ENCODE data around the gene NFE2L2.
"Not testable (repeated sequence)": the region's sequence is repeated elsewhere in the genome, so short reads cannot be mapped to it uniquely, and the experiment has no call there.

The NFE2L2 gene

DNA sequence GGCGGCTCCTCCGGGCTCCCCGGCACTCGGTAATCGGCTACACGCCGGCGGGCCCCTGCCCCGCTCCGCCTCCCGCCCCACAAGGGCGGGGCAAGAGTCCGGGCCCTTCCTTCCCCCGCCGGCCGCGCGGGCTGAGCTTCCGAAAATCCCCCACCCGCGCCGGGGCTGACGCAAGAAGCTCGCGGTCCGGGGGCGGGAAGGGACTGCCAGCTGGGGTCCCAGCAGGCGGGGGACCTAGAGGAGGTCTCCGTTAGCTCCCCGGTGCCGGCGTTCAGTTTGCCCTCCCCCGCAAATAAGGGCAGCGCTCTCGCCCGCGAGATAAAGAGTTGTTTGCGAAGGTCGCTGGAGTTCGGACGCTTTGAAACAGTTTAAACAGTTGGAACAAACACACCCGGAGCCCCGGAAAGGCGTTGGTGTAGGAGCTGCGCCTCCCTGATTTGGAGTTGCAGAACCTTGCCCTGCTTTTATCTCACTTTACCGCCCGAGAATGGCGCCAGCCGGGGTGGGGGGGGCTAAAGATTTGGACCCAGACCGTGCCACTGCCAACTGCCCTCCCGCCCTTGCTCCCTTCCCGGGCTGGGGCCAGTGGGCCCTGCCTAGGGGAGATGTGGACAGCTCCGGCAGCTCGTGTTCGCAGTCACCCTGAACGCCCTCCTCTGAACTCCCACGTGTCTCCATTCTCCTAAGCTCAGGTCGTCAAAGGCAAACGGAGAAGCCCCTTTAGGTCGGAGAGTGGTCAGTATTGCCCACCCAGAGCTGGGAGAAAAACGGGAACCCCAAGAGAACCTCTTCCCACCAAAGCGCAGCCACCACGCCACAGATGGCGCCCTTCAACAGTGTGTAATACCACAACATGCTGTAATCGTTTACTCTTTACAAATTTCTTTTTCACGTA lies at the start of gene NFE2L2:
Gene NFE2L2, minus strand, starts transcription at position 35 of the 895 bp plus-strand sequence. CDS start 151 bp downstream, outside the sequence.
- DNase-seq, result peak; percentile 93

DNA sequence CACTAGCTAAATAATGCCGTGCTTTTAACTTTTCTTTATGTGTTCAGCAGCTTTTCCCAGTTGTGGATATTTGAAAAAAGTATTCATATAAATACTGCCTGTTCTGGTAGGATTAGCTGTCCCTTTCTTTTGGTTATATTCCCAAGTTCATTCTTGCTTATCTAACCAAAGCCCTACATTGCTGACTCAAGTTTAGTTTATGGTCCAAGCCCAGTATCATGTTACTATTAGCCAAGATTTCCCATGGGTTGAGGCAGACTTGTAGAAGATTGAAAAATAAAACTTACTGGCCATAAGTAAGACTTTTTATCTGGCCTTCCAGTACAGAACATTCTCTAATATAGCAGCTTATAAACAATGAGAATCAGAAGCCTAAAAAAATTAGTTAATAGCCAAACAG lies 49.7 kb upstream of the NFE2L2 start:
- no peak for DNase-seq

DNA sequence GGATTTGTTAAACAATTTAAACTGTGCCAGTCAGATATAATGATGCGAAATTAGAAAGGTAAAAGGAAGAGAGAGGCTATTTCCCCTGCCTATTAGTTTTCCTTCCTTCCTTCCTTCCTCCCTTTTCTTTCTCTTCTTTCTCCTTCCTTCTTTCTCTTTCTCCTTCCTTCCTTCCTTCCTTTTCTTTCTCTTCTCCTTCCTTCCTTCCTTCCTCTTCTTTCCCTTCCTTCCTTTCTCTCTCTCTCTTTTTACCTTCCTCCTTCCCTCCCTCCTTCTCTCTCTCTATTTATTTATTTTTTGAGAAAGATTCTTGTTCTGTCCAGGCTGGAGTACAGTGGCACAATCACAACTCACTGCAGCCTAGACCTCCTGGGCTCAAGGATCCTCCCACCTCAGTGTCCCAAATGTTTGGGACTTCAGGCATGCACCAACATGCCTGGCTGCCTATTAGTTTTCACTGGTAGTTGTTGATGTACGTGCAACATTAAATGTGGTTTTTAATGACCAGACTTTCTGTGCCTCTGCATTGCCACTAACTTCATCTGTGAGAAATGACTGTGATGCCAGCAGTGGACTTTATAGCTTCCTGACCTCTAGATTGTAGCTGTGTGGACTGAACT lies 48.7 kb upstream of the NFE2L2 start:
- DNase-seq, result no peak

DNA sequence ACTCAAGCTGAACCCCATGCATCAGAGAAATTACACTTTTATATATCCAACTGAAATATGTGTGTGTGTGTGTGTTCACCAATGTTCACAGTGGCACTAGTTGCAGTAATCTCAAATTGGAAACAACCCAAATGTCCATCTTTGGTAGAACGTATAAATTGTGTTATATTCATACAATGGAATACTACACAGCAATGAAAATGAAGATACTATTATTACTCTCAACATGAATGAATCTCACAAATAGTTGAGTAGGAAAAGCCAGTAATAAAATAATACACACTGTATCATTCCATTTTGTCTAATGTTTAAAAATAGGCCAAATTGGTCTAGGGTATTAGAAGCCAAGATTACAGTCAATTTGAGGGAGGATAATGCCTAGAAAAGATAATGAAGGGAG lies 48.0 kb upstream of the NFE2L2 start:
- no peak for DNase-seq

DNA sequence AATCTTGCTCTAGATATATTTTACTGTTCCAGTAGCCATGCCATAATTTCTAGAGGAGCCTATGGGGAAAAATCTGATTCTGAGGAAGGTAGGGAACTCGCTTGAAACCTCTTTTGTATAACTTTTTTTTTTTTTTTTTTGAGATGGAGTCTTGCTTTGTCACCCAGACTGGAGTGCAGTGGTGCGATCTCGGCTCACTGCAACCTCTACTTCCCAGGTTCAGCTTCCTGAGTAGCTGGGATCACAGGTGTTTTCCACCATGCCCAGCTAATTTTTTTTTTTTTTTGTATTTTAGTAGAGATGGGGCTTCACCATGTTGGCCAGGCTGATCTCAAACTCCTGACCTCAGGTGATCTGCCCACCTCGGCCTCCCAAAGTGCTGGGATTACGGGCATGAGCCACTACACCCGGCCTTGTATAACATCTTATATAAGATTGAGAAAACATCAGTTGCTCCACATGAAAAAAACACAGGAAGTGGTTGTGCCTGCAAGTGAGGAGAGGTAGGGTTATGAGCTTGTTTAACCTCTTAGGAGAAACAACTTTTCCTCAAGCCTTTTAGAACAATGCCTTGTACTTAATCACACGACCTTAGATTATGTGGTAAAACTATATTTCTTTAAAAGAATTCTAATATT lies 45.3 kb upstream of the NFE2L2 start:
- not testable (repeated sequence) for DNase-seq

DNA sequence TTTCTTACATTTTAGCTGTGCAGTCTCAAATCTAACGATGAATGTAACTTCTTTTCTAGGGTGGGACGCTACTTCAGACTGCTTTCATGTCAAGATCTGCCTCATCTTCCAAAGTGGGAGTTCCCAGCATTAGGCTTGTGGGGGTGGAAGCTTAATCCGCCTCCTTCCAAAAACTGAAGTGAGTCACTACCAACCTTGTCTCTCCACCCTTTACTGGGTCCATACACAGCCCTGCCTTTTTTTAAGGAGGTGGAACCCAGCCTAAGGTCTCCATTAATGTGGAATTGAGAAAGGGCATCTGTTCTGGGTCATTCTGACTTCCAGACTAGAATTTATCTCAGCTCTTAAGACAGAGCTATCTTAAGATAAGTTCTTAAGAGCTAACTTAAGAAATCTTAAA lies 42.0 kb upstream of the NFE2L2 start:
- DNase-seq, result no peak

DNA sequence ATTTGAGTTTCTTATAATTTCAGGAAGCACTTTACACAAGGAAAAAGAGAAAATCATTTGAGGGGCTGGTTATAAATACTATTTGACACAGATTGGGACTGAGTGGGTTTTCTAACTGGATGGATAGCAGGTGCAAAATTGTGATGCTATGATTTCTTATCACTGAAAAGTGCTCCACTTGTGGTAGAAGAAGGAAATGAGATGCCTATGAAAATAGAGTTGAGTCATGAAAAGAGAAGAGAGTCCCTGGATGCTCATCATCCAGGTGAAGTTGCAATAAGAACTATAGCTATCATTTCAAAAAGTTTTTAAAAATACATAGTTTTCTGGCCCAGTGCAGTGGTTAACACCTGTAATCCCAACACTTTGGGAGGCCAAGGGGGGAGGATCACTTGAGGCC lies 39.4 kb upstream of the NFE2L2 start:
- DNase-seq, result no peak

DNA sequence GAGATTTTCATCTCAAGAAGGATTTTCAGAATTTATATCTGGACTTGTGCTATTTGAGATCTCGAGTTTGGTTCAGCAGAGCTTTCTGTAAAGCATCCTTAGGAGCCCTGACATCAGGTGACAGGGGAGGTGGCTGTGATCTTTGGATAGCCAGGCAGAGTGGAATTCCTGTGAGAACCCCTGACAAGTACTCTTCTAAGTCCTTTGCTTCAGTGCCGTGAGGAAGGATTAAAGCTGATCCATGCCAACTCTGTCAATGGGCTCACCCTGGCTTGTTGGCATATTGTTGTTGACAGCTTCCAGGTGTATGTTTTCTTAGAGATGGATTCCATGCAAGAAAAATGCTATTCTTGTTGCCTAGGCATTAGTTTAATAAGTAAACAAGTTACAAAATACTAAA lies 38.0 kb upstream of the NFE2L2 start:
- no peak for DNase-seq

DNA sequence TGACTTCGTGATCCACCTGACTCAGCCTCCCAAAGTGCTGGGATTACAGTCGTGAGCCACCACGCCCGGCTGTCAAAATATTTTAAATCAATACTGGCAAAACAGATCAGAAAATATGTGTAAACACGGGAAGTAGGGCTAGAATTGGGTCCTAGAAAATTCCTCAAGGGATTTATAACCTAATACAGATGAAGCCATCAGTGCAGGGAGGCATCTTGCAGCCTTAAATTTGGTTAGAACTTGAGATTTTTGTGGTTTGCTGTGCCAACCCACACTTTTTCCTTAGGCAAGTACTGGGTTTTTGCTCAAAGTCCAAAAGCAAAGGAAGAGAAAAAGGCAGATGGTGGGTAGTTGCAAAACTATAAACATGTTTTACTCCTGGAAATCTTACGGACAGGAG lies 33.7 kb upstream of the NFE2L2 start:
- no peak for DNase-seq

DNA sequence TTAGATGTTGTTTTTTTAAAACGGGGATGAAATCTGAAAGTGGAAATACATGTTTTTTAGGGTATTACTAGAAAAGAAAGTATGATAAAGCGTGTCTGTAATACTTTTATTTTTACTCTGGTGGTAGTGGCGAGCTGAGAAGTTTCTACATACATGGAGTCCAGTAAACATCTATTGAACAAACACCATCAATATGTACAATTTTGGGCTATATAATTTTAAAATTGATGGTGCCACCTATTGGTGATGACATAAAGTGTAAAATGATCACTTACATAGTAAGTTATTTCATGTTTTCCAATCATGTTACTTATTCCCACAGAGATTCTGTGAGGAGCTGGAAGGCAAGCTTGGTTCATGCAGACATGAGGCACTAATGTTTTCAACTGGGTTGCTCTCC lies 31.5 kb upstream of the NFE2L2 start:
- DNase-seq, result no peak

DNA sequence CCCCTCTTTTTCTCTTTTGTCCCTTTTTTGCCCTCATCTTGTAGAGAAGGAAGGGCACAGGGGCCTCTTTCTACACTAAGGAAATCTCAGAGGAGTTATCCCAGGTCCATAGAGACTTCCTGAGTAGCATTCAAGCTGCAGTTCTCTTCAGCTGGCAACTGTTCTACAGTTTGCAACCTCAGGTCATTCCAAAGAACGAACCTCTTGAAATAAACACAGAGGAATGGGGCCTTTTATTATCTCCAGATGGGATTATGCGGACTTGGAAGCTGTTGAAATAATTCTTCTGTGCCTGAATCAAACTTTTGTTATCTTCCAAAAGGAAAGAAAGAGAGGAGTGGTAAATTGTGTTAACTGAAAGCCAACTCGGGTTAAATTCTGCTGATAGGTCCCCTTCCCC lies 31.0 kb upstream of the NFE2L2 start:
- DNase-seq, result no peak

DNA sequence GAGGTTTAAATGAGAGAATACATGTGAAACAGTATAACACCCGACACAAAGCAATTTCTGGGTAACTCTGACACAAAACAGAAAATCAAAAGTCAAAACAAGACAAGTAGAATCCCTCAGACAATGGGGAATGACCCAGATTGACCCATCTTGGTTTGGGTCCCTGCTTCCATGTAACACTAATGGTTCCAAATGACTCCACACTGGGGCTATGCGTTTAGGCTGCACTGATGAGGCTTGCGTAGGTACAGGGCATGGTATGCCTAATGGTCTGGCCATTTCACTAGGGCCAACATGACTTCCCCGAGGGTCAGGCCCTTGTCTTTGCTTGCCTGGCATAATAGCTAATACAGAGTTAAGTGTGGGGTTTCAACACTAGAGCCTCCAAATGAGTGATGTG lies 27.2 kb upstream of the NFE2L2 start:
- no peak for DNase-seq

DNA sequence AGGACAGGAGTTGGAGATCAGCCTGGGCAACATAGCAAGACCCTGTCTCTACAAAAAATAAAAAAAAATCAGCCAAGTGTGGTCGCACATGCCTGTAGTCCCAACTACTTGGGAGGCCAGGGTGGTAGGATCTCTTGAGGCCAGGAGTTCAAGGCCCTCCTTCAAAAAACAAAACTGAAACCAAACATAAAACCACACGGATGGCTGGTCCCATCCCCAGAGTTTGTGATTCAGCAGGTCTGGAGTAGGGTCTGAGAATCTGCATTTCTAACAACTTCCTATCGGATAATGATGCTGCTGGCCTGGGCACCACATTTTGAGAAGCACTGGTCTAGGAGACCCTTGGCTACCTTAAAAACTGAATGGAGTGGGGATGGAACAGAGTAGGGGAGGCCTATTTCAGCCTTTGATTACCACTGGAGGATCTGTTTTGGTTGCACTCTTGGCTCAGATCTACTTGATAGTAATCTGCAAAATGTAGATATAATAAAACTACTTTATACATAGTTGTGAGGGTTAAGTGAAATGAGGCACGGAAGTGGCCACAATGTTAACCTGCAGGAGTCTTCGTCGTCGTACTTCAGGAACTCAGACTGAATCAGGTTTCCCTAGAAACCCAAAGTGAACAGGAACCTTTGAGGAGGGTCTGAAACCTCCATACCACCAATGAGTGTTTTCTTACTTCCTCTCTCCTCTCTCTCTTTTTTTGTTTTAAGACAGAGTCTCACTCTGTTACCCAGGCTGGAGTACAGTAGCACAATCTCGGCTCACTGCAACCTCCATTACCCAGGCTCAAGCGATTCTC lies 25.5 kb upstream of the NFE2L2 start:
- no peak for DNase-seq

DNA sequence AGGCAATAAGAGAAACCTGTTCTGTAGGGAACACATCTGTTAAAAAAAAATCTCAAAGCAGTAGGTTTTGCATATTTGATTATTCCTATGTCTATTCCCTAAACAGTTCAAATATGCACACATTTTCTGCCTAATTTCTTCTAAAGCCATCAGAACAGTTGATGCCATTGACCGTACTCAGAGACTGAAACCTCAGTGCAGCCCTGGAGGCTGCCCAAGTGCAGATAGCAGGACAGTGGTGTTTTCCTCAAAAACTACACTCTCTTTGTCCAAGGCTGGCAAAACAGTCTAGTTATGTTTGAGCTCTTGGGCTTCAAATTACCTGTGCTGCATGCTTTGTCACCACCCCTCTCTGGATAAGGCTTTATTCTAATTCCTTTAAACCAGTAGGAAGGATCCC lies 23.3 kb upstream of the NFE2L2 start:
- no peak for DNase-seq

DNA sequence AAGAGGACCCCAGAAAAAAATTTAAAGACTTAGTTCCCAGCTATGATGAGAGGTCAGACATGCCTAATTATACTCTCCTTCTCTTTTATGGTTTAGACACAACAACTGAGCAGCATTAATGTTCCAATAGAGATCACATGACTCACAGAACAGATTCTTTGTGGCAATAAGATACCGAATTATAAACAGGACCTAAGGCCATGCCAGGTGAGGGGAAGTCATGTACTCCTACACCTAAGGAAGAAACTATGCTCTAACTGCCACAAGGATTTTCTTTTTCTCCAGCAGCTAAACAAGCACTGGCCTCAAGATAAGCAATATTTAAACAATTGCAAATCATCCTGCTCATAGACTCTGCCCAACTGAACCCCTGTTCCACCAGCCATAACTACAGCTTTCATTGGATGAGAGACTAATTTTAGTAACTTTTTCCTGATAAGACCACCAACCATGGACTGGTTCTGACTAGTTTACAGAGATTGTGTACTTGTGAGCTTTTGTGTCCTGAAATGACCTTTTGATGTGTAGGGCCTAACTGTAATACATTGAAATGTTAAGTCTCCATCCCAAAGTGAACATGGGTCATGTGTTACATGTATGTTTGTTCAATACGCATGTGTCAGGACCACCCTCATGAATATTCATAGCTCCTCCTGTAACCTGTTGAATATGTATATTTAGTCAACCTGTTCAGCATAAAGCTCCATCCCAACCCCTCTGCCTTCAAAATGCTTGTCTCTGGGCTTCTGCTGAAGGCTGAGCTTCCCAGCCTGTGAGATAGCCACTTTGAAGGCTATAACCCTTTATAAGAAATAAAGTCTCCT lies 21.6 kb upstream of the NFE2L2 start:
- DNase-seq, result no peak

DNA sequence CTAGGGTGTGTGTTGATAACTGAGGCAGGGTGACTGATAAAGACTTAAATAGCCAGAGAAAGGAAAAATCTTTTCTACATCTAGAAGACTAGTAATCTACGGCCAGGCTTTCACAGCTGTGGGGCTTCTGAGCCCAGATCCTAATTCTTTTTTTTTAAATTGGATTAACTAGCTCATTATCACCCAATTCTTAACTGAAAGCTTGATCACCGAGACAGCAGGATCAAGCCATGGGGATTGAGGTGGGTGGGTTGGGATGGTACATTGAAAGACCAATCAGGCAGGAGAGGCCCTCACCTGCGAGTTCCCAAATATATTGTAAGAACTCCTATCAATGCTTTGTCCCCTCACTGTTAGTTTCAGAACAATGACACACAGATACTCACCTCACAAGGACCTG lies 20.0 kb upstream of the NFE2L2 start:
- DNase-seq, result no peak

DNA sequence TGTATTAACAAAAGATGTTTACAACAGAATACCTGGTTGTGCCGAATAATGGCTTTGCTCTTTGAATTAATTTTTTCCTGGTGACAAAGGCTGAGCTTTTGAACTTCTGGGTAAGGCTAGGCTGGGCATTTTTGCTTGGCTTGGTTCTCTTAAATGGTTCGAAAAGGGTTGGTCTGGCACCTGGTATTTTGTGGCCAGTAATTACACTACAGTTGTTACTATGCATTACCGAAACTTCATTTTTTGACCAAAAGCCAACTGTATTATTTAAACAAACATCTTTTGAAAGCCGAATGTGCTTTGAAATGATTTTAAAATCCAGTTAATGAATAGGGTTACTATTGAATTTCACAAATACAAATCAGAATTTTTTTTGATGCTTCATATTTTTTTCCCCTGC lies 19.4 kb upstream of the NFE2L2 start:
- no peak for DNase-seq

DNA sequence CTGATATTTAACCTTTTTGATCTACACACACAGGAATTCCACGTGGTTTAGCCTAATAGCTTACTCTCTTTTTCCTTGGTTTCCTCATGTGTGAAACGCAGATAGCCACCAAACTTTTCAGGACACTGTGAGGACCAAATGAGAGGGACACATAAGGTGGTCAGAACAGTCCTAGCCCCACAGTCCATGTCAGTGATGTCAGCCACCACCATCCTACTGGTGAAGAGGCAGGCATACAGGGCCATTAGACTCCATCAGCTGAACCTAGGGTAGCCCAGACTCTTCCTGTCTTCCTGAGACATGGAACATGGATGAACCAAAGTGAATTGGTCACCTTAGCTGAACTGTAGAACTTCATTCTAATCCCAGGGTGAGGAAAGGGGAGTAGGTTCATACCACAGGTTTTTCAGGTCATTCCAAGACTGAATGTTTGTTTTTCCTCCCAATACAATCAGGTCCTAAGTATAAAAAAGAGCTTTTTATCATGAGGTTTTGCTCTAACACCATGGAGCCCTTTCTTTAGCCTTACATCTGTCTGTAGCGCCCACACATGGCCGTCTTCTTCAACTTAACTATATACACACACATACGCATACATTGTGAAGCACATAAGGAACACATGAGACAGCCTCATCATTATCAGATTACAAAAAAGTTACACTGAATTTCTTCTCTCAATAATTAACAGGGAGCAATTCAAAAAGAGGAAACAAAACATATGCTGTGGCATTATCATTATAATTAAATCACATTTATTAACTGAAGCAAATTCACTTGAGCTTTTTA lies 18.5 kb upstream of the NFE2L2 start:
- no peak for DNase-seq

DNA sequence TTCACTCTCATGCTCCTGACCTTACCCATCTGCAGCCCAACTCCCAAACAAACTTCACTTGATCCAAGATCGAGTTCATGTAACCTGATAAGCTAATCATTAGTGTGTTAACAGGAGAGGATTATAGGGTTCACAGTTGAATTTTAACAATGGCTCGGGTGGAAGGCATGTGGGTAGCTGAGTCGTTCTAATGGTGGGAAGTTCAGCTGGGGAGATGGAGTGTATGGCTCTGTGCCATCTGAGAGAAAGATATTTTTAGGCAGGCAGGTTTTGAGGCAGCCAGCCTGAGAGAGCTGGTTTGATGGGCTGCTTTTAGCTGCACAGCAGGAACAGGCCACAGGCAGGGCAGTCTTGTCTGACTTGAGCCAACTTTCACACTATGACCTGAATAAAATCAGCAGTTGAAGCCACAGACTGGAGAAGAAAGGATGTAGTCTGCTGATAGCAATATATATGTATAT lies 17.7 kb upstream of the NFE2L2 start:
- no peak for DNase-seq

DNA sequence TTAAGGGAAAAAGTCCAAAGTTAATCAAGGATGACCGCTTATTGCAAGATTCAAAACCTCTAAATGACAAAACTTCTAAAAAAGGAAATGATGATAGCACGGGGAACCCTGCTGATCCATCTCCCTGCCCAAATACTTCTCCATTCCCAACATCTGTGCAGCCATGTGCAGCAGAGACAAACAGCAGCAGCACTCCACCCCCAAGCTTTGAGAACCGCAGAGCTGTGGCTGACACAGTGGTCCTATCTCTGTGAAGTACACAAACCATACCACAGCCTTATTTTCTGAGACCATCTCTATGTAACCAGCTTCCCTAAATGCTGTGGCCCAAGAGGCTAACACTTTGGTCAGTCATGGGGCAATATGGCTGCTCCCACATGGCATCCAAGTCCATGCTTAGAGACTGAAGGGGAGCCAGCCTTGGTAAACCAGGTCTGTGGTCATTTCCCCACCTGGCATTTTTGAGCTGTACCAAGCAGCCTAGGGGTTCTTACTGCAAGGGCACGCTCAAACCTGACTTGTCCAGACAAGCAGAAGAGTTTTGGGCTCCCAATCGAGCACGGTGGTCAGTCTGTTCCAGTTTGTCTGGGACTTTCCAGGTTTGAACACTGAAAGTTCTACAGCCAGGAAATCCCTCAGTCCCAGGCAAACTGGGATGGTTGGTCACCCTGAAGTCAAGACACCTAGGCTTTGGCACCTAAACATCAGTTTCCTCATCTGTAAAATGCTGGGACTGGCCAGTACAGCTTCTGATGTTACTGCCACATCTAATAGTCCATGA lies 17.1 kb upstream of the NFE2L2 start:
- no peak for DNase-seq

DNA sequence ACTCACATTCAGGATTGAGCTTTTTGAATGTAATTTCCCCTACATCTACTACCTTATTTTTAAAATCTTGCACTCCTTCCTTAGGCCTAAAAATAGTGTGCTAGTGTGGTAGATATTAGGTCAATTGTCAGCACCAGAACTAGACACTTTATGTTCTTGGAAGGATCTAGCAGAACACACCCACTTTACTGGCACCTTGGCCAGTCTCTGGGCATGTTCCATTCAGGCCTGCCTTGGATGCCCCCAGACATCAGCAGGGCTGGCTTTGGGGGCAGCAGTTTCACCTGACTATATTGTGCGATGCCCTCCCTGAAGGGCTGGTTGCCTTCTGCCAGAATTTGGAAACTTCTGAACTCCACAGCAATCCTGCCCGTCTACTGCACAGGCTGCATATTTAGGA lies 15.3 kb upstream of the NFE2L2 start:
- DNase-seq, result no peak

All from NCI-H2171 (cell line).